Neural cell (in vitro differentiated cells): ENCODE measurements around the gene AMOTL2.

ENCODE experiments used
- CTCF ChIP-seq: fragments of 450-650 bp; IDR thresholded peaks from 2 replicates; pipeline ENCODE4 v1.5.1; 2014; ENCODE audit warnings: antibody characterized with exemption, mild to moderate bottlenecking, moderate library complexity; ENCODE audit not compliant: poor library complexity, severe bottlenecking
- EZH2 ChIP-seq: fragments of 200-600, 300-800 bp; shearing (Covaris generic), sonication (generic); IDR thresholded peaks from 2 replicates; pipeline ENCODE4 v1.6.1; 2014; ENCODE audit warnings: antibody characterized with exemption, low read length, borderline replicate concordance, mild to moderate bottlenecking; ENCODE audit not compliant: insufficient read depth, poor library complexity, severe bottlenecking

- TF ChIP-seq EZH2 (no peak), CTCF (no peak)
These were observed 12.0 kb downstream of the AMOTL2 start for GRCh38 chr3:134362221-134362620.
